HG02623 (cell line): ENCODE data around the gene ZNRD2.

Source experiments
- ATAC-seq: cut with Tn5 transposase; IDR thresholded peaks from one replicate; pipeline ENCODE4 v1.9.1; 2021; ENCODE audit warnings: moderate library complexity; ENCODE audit not compliant: unreplicated experiment

Gene ZNRD2

DNA sequence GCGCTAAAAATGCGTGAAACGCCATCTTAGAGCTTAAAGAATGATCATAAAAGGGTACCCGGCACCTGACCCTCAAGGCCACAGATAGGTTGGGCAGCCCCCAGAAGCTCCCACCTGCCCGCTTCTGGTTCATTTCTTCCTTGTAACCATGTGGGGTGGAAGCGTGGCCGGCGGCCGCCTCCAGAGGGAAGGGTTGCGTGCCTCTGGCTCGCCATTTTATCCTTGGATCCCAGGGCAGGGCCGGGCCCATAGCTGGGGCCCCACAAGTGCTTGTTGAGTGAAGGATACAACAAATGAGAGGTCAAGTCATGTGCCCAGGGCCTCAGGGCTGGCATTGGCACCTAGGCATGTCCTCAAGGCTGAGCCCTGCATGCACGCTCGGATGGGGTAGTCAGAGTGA, 51.2 kb downstream of the ZNRD2 start:
- no peak for ATAC-seq
